Astrocyte (in vitro differentiated cells and primary cell): Measurements from ENCODE around the gene SLC8A3. TPM values are rescaled to one million over a fixed set of nuclear protein-coding genes. Genes with fewer than 3 reads are reported as not detected.
A peak's percentile ranks its signal among the peaks of the same experiment; 100 is the strongest.

Experiments used
- DNase-seq: peaks from one replicate; pipeline ENCODE4 v3.0.0-alpha.2; 2010; ENCODE audit warnings: low read depth
- FAIRE-seq: peaks from 2 replicates; lab custom pipeline; 2011; peaks lifted over from hg19 to GRCh38; lab: Jason Lieb, UNC
- H2AFZ ChIP-seq: 2 replicates; pipeline ENCODE4 v1.6.0; 2012; ENCODE audit warnings: low read depth, low read length, inconsistent platforms
- H3K27ac ChIP-seq: 2 replicates; pipeline ENCODE4 v1.5.1; 2011; ENCODE audit warnings: low read depth, low read length, inconsistent platforms
- H3K27me3 ChIP-seq: 2 replicates; pipeline ENCODE4 v1.6.0; 2011; ENCODE audit warnings: low read length, inconsistent platforms; ENCODE audit not compliant: insufficient read depth
- H3K36me3 ChIP-seq: 2 replicates; pipeline ENCODE4 v1.5.1; 2011; ENCODE audit warnings: low read length, inconsistent platforms; ENCODE audit not compliant: insufficient read depth
- H3K4me1 ChIP-seq: 2 replicates; pipeline ENCODE4 v1.5.1; 2011; ENCODE audit warnings: low read length, inconsistent platforms; ENCODE audit not compliant: insufficient read depth
- H3K4me2 ChIP-seq: 2 replicates; pipeline ENCODE4 v1.6.0; 2012; ENCODE audit warnings: low read length, inconsistent platforms
- H3K4me3 ChIP-seq: 2 replicates; pipeline ENCODE4 v1.5.1; 2011; ENCODE audit warnings: low read depth, mild to moderate bottlenecking, low read length, inconsistent platforms; ENCODE audit not compliant: insufficient read depth
- H3K79me2 ChIP-seq: 2 replicates; pipeline ENCODE4 v1.6.0; 2012; ENCODE audit warnings: mild to moderate bottlenecking, low read length, inconsistent platforms; ENCODE audit not compliant: insufficient read depth
- H3K9ac ChIP-seq: 2 replicates; pipeline ENCODE4 v1.6.0; 2012; ENCODE audit warnings: mild to moderate bottlenecking, low read length, inconsistent platforms
- H3K9me3 ChIP-seq: 2 replicates; pipeline ENCODE4 v1.5.1; 2012; ENCODE audit warnings: low read depth, mild to moderate bottlenecking, low read length, inconsistent platforms; ENCODE audit not compliant: insufficient read depth
- H4K20me1 ChIP-seq: 2 replicates; pipeline ENCODE4 v1.6.0; 2012; ENCODE audit warnings: low read length, inconsistent platforms; ENCODE audit not compliant: insufficient read depth
- H3K27ac Mint-ChIP-seq: one replicate; pipeline ENCODE4 v1.8.0; 2021; ENCODE audit warnings: mild to moderate bottlenecking, mixed read lengths; ENCODE audit not compliant: unreplicated experiment
- H3K27me3 Mint-ChIP-seq: one replicate; pipeline ENCODE4 v1.8.0; 2021; ENCODE audit warnings: low read depth, mixed read lengths; ENCODE audit not compliant: unreplicated experiment
- H3K36me3 Mint-ChIP-seq: one replicate; pipeline ENCODE4 v1.8.0; 2021; ENCODE audit warnings: low read depth, mixed read lengths; ENCODE audit not compliant: unreplicated experiment
- H3K4me1 Mint-ChIP-seq: one replicate; pipeline ENCODE4 v1.8.0; 2021; ENCODE audit warnings: low read depth, mixed read lengths; ENCODE audit not compliant: unreplicated experiment
- H3K4me3 Mint-ChIP-seq: one replicate; pipeline ENCODE4 v1.8.0; 2021; ENCODE audit warnings: mild to moderate bottlenecking, moderate library complexity, mixed read lengths; ENCODE audit not compliant: unreplicated experiment
- H3K9me3 Mint-ChIP-seq: one replicate; pipeline ENCODE4 v1.8.0; 2021; ENCODE audit warnings: mild to moderate bottlenecking, mixed read lengths; ENCODE audit not compliant: unreplicated experiment
- EZH2 ChIP-seq: IDR thresholded peaks from 2 replicates; pipeline ENCODE4 v1.6.1; 2012; ENCODE audit warnings: mild to moderate bottlenecking, low read length, inconsistent platforms; ENCODE audit not compliant: insufficient read depth
- total RNA-seq: library from RNA; stranded (reverse); gene quantifications from 2 replicates; pipeline ENCODE4 v1.2.1, GENCODE V29; 2021
- TF ChIP-seq, protein P1 (sequence below): IDR thresholded peaks from 2 replicates; pipeline ENCODE4 v1.5.1; 2011; ENCODE audit warnings: low read depth, mild to moderate bottlenecking, inconsistent platforms, low read length, moderate library complexity; ENCODE audit not compliant: insufficient read depth

The SLC8A3 gene
- total RNA-seq, 1 donor from 2014 or later, result 0.45 TPM

DNA sequence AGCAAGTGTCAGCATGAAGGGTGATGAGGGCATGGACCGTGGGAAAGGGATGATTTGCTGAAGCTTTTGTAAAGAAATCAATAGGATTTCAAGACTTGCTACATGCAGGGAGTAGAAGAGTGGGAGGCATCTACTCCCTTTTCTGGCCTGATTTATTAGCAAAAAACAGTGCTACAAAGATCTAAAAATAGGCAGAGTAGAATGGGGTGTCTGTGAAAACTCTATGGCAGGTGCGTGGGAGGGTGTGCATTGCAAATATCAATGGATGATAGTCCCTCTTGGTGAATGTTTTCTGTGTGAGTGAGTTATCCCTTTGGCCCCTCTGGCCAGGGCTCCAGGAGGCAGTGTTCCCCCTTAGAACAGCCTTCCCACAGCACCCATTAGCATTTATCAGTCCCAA, 170.5 kb downstream of the SLC8A3 start:
- no peak overlapping the region for H3K9ac ChIP-seq
- no peak overlapping the region for H3K4me3 ChIP-seq
- H3K79me2 ChIP-seq, result no peaks in the 10 kb centered on the region
- no peak overlapping the region for H3K27ac Mint-ChIP-seq
- TF ChIP-seq, protein P1, sequence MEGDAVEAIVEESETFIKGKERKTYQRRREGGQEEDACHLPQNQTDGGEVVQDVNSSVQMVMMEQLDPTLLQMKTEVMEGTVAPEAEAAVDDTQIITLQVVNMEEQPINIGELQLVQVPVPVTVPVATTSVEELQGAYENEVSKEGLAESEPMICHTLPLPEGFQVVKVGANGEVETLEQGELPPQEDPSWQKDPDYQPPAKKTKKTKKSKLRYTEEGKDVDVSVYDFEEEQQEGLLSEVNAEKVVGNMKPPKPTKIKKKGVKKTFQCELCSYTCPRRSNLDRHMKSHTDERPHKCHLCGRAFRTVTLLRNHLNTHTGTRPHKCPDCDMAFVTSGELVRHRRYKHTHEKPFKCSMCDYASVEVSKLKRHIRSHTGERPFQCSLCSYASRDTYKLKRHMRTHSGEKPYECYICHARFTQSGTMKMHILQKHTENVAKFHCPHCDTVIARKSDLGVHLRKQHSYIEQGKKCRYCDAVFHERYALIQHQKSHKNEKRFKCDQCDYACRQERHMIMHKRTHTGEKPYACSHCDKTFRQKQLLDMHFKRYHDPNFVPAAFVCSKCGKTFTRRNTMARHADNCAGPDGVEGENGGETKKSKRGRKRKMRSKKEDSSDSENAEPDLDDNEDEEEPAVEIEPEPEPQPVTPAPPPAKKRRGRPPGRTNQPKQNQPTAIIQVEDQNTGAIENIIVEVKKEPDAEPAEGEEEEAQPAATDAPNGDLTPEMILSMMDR, result no peak
- no peak for TF ChIP-seq EZH2
- H3K27me3 ChIP-seq, result no peaks in the 10 kb centered on the region
- no peak for DNase-seq
- no peak overlapping the region for H3K27ac ChIP-seq
- H3K9me3 ChIP-seq, result no peaks in the 10 kb centered on the region
- no peaks in the 10 kb centered on the region for H3K4me1 ChIP-seq
- peaks cover 6% of the 10 kb centered on the region for H3K4me1 Mint-ChIP-seq
- no peak overlapping the region for H3K4me2 ChIP-seq
- no peaks in the 10 kb centered on the region for H4K20me1 ChIP-seq
- H2AFZ ChIP-seq, result no peak overlapping the region
- FAIRE-seq, result no peak
- H3K36me3 ChIP-seq, result no peaks in the 10 kb centered on the region
- H3K27me3 Mint-ChIP-seq, result peaks cover 25% of the 10 kb centered on the region
- H3K9me3 Mint-ChIP-seq, result peaks cover 2% of the 10 kb centered on the region
- H3K4me3 Mint-ChIP-seq, result no peak overlapping the region
- H3K36me3 Mint-ChIP-seq, result peaks cover 4% of the 10 kb centered on the region

DNA sequence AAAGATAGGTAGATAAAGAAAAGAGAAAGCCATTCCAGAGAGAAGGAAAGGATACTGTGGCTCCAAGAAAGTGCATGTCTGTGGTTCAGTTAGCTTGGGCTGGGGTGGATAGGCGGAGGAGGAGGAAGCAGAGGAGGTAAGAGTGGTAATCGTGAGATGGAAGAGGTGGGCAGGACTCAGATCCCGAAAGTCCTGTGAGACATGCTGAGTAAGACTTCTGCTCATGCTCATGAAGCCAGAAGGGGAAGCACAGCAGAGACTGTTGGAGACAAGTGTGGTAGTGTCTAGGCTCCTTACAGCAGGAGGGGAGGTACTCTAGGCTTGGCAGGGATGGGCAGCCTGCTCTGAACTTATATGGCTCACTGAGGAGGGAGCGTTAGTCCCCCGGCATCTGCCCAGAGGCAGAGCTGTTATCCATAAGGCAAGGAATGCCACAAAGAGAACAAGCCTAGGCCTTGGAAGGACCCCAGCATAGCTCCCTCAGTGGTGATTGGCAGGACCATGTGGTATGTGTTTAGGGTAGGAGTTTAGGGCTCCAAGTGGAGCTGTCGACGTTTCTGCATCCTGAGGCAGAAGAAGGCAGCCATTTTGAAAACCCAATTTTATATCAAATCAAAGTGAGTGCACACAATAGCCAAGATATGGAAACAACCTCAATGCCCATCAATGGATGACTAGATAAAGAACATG, 174.2 kb downstream of the SLC8A3 start:
- no peak overlapping the region for H3K27ac Mint-ChIP-seq
- no peaks in the 10 kb centered on the region for H4K20me1 ChIP-seq
- H3K36me3 ChIP-seq, result no peaks in the 10 kb centered on the region
- TF ChIP-seq EZH2, result no peak
- TF ChIP-seq, protein P1, result no peak
- no peak for FAIRE-seq
- H3K27me3 ChIP-seq, result no peaks in the 10 kb centered on the region
- no peak overlapping the region for H3K4me3 Mint-ChIP-seq
- H3K4me3 ChIP-seq, result no peak overlapping the region
- peaks cover 4% of the 10 kb centered on the region for H3K36me3 Mint-ChIP-seq
- peaks cover 5% of the 10 kb centered on the region for H3K9me3 Mint-ChIP-seq
- no peak overlapping the region for H2AFZ ChIP-seq
- H3K9me3 ChIP-seq, result no peaks in the 10 kb centered on the region
- H3K4me2 ChIP-seq, result no peak overlapping the region
- peaks cover 14% of the 10 kb centered on the region for H3K27me3 Mint-ChIP-seq
- no peak for DNase-seq
- no peaks in the 10 kb centered on the region for H3K79me2 ChIP-seq
- no peak overlapping the region for H3K9ac ChIP-seq
- no peaks in the 10 kb centered on the region for H3K4me1 ChIP-seq
- peaks cover 5% of the 10 kb centered on the region for H3K4me1 Mint-ChIP-seq
- H3K27ac ChIP-seq, result no peak overlapping the region

DNA sequence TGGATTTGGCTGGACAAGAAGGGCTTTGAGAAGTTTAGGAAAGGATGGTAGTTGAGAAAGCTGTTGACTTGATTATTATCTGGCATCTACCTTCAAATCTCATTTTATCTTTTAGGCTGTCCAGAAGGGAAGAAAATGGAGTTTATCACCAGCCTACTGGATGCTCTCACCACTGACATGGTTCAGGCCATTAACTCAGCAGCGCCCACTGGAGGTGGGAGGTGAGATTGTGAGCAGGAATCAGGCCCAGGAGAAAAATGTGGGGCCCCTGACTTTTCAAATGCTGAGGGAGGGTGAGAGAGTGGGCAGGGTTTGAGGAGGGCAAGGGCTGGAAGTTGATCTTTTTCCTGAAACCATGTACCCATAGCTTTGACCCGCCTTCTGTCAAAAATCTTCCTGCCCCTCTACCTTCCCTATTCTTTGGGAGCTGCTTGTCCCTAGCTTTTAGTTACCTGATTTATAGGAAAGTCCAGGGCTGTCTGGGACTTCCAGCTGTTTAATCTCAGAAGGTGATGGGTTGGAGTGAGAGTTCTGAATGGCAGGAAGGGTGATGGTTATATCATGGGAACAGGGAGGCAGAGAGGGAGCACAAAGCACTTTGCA, 175.4 kb downstream of the SLC8A3 start:
- Mint-ChIP-seq H3K4me3 (no peak overlapping the region), H3K27me3 (peaks cover 14% of the 10 kb centered on the region), H3K9me3 (peaks cover 5% of the 10 kb centered on the region), H3K4me1 (peaks cover 2% of the 10 kb centered on the region), H3K36me3 (peaks cover 4% of the 10 kb centered on the region), H3K27ac (no peak overlapping the region)
- Histone ChIP-seq H2AFZ (no peak overlapping the region), H3K4me1 (no peaks in the 10 kb centered on the region), H4K20me1 (no peaks in the 10 kb centered on the region), H3K9me3 (no peaks in the 10 kb centered on the region), H3K36me3 (no peaks in the 10 kb centered on the region), H3K27me3 (no peaks in the 10 kb centered on the region), H3K4me2 (no peak overlapping the region), H3K9ac (no peak overlapping the region), H3K4me3 (no peak overlapping the region), H3K27ac (no peak overlapping the region), H3K79me2 (no peaks in the 10 kb centered on the region)
- no peak for TF ChIP-seq EZH2
- TF ChIP-seq, protein P1, result peak; percentile 54
- FAIRE-seq, result no peak
- DNase-seq, result no peak
